ENCODE data around the gene MRPL11.

MRPL11 gene

GRCh38 chr11:66438504-66439466 is at the start of gene MRPL11:
MRPL11 (minus strand) TSS chr11:66438848; CDS start chr11:66438754, 94 bp downstream.
- Histone ChIP-seq H3K4me3 (ENCODE audit: low read depth, low read length) (peak within 1 kb of the TSS; percentile 94), H3K27me3 (ENCODE audit: control insufficient read depth, insufficient read depth, low read length) (no peaks in the 10 kb centered on the region), H3K27ac (ENCODE audit: low read depth, low read length) (peak within 1 kb of the TSS; percentile 97), H3K4me1 (ENCODE audit: control insufficient read depth, insufficient read depth, low read length) (no peaks in the 10 kb centered on the region), H3K9ac (ENCODE audit: low read depth, low read length) (peak within 1 kb of the TSS; percentile 90), H3K9me3 (ENCODE audit: control insufficient read depth, insufficient read depth, low read length) (peaks cover 9% of the 10 kb centered on the region), H3K36me3 (ENCODE audit: control insufficient read depth, insufficient read depth, low read length) (peaks cover 25% of the 10 kb centered on the region)

GRCh38 chr11:66484806-66485380 is 46.2 kb upstream of the MRPL11 start:
- no peak overlapping the region for H3K9ac ChIP-seq (ENCODE audit: low read depth, low read length)
- no peaks in the 10 kb centered on the region for H3K27me3 ChIP-seq (ENCODE audit: control insufficient read depth, insufficient read depth, low read length)
- peaks cover 46% of the 10 kb centered on the region for H3K36me3 ChIP-seq (ENCODE audit: control insufficient read depth, insufficient read depth, low read length)
- no peak overlapping the region for H3K4me3 ChIP-seq (ENCODE audit: low read depth, low read length)
- no peaks in the 10 kb centered on the region for H3K4me1 ChIP-seq (ENCODE audit: control insufficient read depth, insufficient read depth, low read length)
- no peak overlapping the region for H3K27ac ChIP-seq (ENCODE audit: low read depth, low read length)
- H3K9me3 ChIP-seq (ENCODE audit: control insufficient read depth, insufficient read depth, low read length), result no peaks in the 10 kb centered on the region

- H3K27ac ChIP-seq (ENCODE audit: low read depth, low read length), result peak within 1 kb of the TSS; percentile 96
- peak within 1 kb of the TSS; percentile 91 for H3K4me3 ChIP-seq (ENCODE audit: low read depth, low read length)
- peaks cover 16% of the 10 kb centered on the region for H3K36me3 ChIP-seq (ENCODE audit: control insufficient read depth, insufficient read depth, low read length)
- no peaks in the 10 kb centered on the region for H3K9me3 ChIP-seq (ENCODE audit: control insufficient read depth, insufficient read depth, low read length)
- no peaks in the 10 kb centered on the region for H3K27me3 ChIP-seq (ENCODE audit: control insufficient read depth, insufficient read depth, low read length)
- H3K9ac ChIP-seq (ENCODE audit: low read depth, low read length), result peak within 1 kb of the TSS; percentile 90
- no peaks in the 10 kb centered on the region for H3K4me1 ChIP-seq (ENCODE audit: control insufficient read depth, insufficient read depth, low read length)
These were observed 41.7 kb upstream of the MRPL11 start, which contains the start of gene DPP3 for GRCh38 chr11:66480117-66480938. DPP3 (plus strand) TSS chr11:66480434; CDS start chr11:66482201, 1,767 bp downstream.

GRCh38 chr11:66479394-66480116 is 40.9 kb upstream of the MRPL11 start:
- H3K9me3 ChIP-seq (ENCODE audit: control insufficient read depth, insufficient read depth, low read length), result no peaks in the 10 kb centered on the region
- H3K27ac ChIP-seq (ENCODE audit: low read depth, low read length), result peak overlapping the region; percentile 96
- peak overlapping the region; percentile 90 for H3K9ac ChIP-seq (ENCODE audit: low read depth, low read length)
- H3K36me3 ChIP-seq (ENCODE audit: control insufficient read depth, insufficient read depth, low read length), result peaks cover 15% of the 10 kb centered on the region
- no peaks in the 10 kb centered on the region for H3K4me1 ChIP-seq (ENCODE audit: control insufficient read depth, insufficient read depth, low read length)
- no peaks in the 10 kb centered on the region for H3K27me3 ChIP-seq (ENCODE audit: control insufficient read depth, insufficient read depth, low read length)
- H3K4me3 ChIP-seq (ENCODE audit: low read depth, low read length), result peak overlapping the region; percentile 91

- Histone ChIP-seq H3K36me3 (ENCODE audit: control insufficient read depth, insufficient read depth, low read length) (peaks cover 21% of the 10 kb centered on the region), H3K27ac (ENCODE audit: low read depth, low read length) (peak overlapping the region; percentile 96), H3K4me1 (ENCODE audit: control insufficient read depth, insufficient read depth, low read length) (no peaks in the 10 kb centered on the region), H3K9ac (ENCODE audit: low read depth, low read length) (peak overlapping the region; percentile 90), H3K27me3 (ENCODE audit: control insufficient read depth, insufficient read depth, low read length) (no peaks in the 10 kb centered on the region), H3K4me3 (ENCODE audit: low read depth, low read length) (peak overlapping the region; percentile 91), H3K9me3 (ENCODE audit: control insufficient read depth, insufficient read depth, low read length) (no peaks in the 10 kb centered on the region)
These were observed 40.2 kb upstream of the MRPL11 start for GRCh38 chr11:66478729-66479393.

GRCh38 chr11:66477263-66478201 is 38.9 kb upstream of the MRPL11 start:
- no peaks in the 10 kb centered on the region for H3K4me1 ChIP-seq (ENCODE audit: control insufficient read depth, insufficient read depth, low read length)
- no peaks in the 10 kb centered on the region for H3K9me3 ChIP-seq (ENCODE audit: control insufficient read depth, insufficient read depth, low read length)
- H3K36me3 ChIP-seq (ENCODE audit: control insufficient read depth, insufficient read depth, low read length), result peaks cover 22% of the 10 kb centered on the region
- H3K27ac ChIP-seq (ENCODE audit: low read depth, low read length), result no peak overlapping the region
- no peak overlapping the region for H3K4me3 ChIP-seq (ENCODE audit: low read depth, low read length)
- no peak overlapping the region for H3K9ac ChIP-seq (ENCODE audit: low read depth, low read length)
- no peaks in the 10 kb centered on the region for H3K27me3 ChIP-seq (ENCODE audit: control insufficient read depth, insufficient read depth, low read length)

- no peak overlapping the region for H3K27ac ChIP-seq (ENCODE audit: low read depth, low read length)
These were observed 38.2 kb upstream of the MRPL11 start for GRCh38 chr11:66476841-66477251.

GRCh38 chr11:66476173-66476840 is 37.7 kb upstream of the MRPL11 start:
- no peaks in the 10 kb centered on the region for H3K9me3 ChIP-seq (ENCODE audit: control insufficient read depth, insufficient read depth, low read length)
- no peak overlapping the region for H3K4me3 ChIP-seq (ENCODE audit: low read depth, low read length)
- no peaks in the 10 kb centered on the region for H3K27me3 ChIP-seq (ENCODE audit: control insufficient read depth, insufficient read depth, low read length)
- H3K36me3 ChIP-seq (ENCODE audit: control insufficient read depth, insufficient read depth, low read length), result peaks cover 26% of the 10 kb centered on the region
- no peak overlapping the region for H3K9ac ChIP-seq (ENCODE audit: low read depth, low read length)
- no peaks in the 10 kb centered on the region for H3K4me1 ChIP-seq (ENCODE audit: control insufficient read depth, insufficient read depth, low read length)
- no peak overlapping the region for H3K27ac ChIP-seq (ENCODE audit: low read depth, low read length)

More at GRCh38 chr11:66476841-66477251, 38.2 kb upstream of the MRPL11 start:
- no peaks in the 10 kb centered on the region for H3K9me3 ChIP-seq (ENCODE audit: control insufficient read depth, insufficient read depth, low read length)
- no peaks in the 10 kb centered on the region for H3K27me3 ChIP-seq (ENCODE audit: control insufficient read depth, insufficient read depth, low read length)
- peaks cover 24% of the 10 kb centered on the region for H3K36me3 ChIP-seq (ENCODE audit: control insufficient read depth, insufficient read depth, low read length)
- H3K9ac ChIP-seq (ENCODE audit: low read depth, low read length), result no peak overlapping the region
- no peaks in the 10 kb centered on the region for H3K4me1 ChIP-seq (ENCODE audit: control insufficient read depth, insufficient read depth, low read length)
- H3K4me3 ChIP-seq (ENCODE audit: low read depth, low read length), result no peak overlapping the region
